HepG2 (cell line): ENCODE results near the gene CUEDC2. TPM values are rescaled to one million over a fixed set of nuclear protein-coding genes. Genes with fewer than 3 reads are reported as not detected.

Source experiments
- DR1 ChIP-seq: sonication (generic); formaldehyde crosslinking; IDR thresholded peaks from 2 replicates; pipeline ENCODE4 v1.8.0; 2021; ENCODE audit warnings: mild to moderate bottlenecking, missing genetic modification reagents, inconsistent platforms
- FOXC1 ChIP-seq: sonication (generic); formaldehyde crosslinking; IDR thresholded peaks from 2 replicates; pipeline ENCODE4 v1.8.0; 2022; ENCODE audit warnings: mild to moderate bottlenecking, missing genetic modification reagents, borderline replicate concordance
- HOXA3 ChIP-seq: sonication (generic); formaldehyde crosslinking; IDR thresholded peaks from 2 replicates; pipeline ENCODE4 v1.5.0; 2020; ENCODE audit warnings: missing genetic modification reagents
- KDM2A ChIP-seq: sonication (generic); formaldehyde crosslinking; IDR thresholded peaks from 2 replicates; pipeline ENCODE4 v1.4.0; 2020; ENCODE audit warnings: low read depth, missing genetic modification reagents, borderline replicate concordance
- KDM5B ChIP-seq: sonication (generic); formaldehyde crosslinking; IDR thresholded peaks from 2 replicates; pipeline ENCODE4 v1.4.0; 2020; ENCODE audit warnings: missing genetic modification reagents, mild to moderate bottlenecking, borderline replicate concordance
- PHF21A ChIP-seq: sonication (generic); formaldehyde crosslinking; IDR thresholded peaks from 2 replicates; pipeline ENCODE4 v1.5.0; 2020; ENCODE audit warnings: mild to moderate bottlenecking, missing genetic modification reagents
- SMAD3 ChIP-seq: sonication (generic); formaldehyde crosslinking; IDR thresholded peaks from 2 replicates; pipeline ENCODE4 v1.4.0; 2020; ENCODE audit warnings: missing genetic modification reagents
- ZNF224 ChIP-seq: sonication (generic); formaldehyde crosslinking; IDR thresholded peaks from 2 replicates; pipeline ENCODE4 v1.5.0; 2020; ENCODE audit warnings: mild to moderate bottlenecking, missing genetic modification reagents
- ZNF235 ChIP-seq: sonication (generic); formaldehyde crosslinking; IDR thresholded peaks from 2 replicates; pipeline ENCODE4 v1.8.1; 2023; ENCODE audit warnings: mild to moderate bottlenecking, missing genetic modification reagents, borderline replicate concordance
- ZNF431 ChIP-seq: sonication (generic); formaldehyde crosslinking; IDR thresholded peaks from 2 replicates; pipeline ENCODE4 v1.9.0; 2022; ENCODE audit warnings: missing genetic modification reagents, low read depth, mild to moderate bottlenecking, borderline replicate concordance
- ZNF7 ChIP-seq: IDR thresholded peaks from 2 replicates; pipeline ENCODE4 v1.6.1; 2016; ENCODE audit warnings: missing biosample characterization, missing genetic modification reagents
- ZSCAN31 ChIP-seq: sonication (generic); formaldehyde crosslinking; IDR thresholded peaks from 2 replicates; pipeline ENCODE4 v1.5.0; 2020; ENCODE audit warnings: low read depth, mild to moderate bottlenecking, missing genetic modification reagents
- polyA plus RNA-seq, 8 experiments: library from polyadenylated mRNA; depleted of rRNA in 3 of 8; stranded (reverse) in 7 of 8; unstranded in 1 of 8; fragments of >200 nt; fragmentation: Illumina TruSeq in 4 of 8; extraction: Trizol in 4 of 8; gene quantifications; 2 replicates each; pipeline versions ENCODE4 v1.2.1 to v1.2.3, GENCODE V29; 2011 to 2016; ENCODE audit warnings: low read depth in 4 of 8, missing spikeins in 1 of 8, mixed read lengths in 1 of 8; ENCODE audit not compliant: insufficient read depth in 1 of 8
- total RNA-seq, 5 experiments: library from RNA; depleted of rRNA; stranded (reverse); fragments of >200 nt; fragmentation: Illumina TruSeq; extraction: Trizol; gene quantifications; 2 replicates each; pipeline ENCODE4 v1.2.3, GENCODE V29; 2016; ENCODE audit warnings: low read depth in 1 of 5
- TF ChIP-seq, protein P1 (sequence below): sonication (generic); formaldehyde crosslinking; IDR thresholded peaks from 2 replicates; pipeline ENCODE4 v1.4.0; 2020; ENCODE audit warnings: mild to moderate bottlenecking, missing genetic modification reagents
- TF ChIP-seq, protein P2 (sequence below): sonication (generic); formaldehyde crosslinking; IDR thresholded peaks from 2 replicates; pipeline ENCODE4 v1.8.0; 2022; ENCODE audit warnings: low read depth, missing genetic modification reagents
- TF ChIP-seq, protein P3 (sequence below): sonication (generic); formaldehyde crosslinking; IDR thresholded peaks from 2 replicates; pipeline ENCODE4 v1.4.0; 2020; ENCODE audit warnings: missing genetic modification reagents
- TF ChIP-seq, protein P4 (sequence below): sonication (generic); formaldehyde crosslinking; IDR thresholded peaks from 2 replicates; pipeline ENCODE4 v1.4.0; 2020; ENCODE audit warnings: missing genetic modification reagents
- TF ChIP-seq, protein P5 (sequence below): sonication (generic); formaldehyde crosslinking; IDR thresholded peaks from 2 replicates; pipeline ENCODE4 v1.8.0; 2022; ENCODE audit warnings: missing genetic modification reagents, mild to moderate bottlenecking, inconsistent platforms, borderline replicate concordance
- TF ChIP-seq, protein P6 (sequence below): sonication (generic); formaldehyde crosslinking; conservative IDR thresholded peaks from 2 replicates; pipeline ENCODE4 v1.8.1; 2023; ENCODE audit warnings: missing genetic modification reagents

Gene CUEDC2
- total and polyA plus RNA-seq, 2 of the 13 experiments (the other 11 are each of a cell fraction or from before 2014, with no cell fraction given) = 13.1 to 18.4 TPM

DNA sequence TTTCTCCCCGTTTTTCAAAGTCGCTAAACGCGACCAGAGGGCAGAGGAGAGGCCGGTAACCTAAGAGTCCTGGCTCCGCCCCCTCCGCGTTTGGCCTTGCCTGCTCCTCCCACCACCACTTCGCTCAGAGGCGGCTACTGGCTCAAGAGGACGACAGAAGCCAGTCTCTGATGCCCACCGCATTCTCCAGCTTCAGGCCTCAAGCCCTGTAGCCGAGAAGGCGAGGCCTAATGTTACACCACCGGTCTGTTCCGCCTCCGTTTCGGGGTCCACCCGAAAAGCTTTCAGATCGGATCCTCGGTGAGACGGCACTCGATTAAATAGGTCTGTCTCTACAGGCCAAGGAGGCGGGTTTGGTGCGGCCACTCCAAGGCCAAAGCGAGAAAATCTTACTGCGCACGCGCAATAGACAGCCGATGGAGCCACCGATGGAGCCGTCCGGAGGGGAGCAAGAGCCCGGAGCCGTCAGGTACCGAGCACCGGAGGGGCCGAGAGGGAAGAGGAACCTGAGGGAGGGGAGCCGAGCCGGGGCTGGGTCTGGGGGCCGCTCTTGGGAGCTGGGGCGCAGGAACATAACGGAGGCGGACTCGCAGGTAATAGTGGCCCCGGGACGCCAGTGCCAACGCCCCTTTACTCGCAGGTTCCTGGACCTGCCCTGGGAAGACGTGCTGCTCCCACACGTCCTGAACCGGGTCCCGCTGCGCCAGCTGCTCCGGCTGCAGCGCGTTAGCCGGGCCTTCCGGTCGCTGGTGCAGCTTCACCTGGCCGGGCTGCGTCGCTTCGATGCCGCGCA lies 11.5 kb downstream of the CUEDC2 start, which contains the start of gene FBXL15 (continued):
- TF ChIP-seq, protein P1, sequence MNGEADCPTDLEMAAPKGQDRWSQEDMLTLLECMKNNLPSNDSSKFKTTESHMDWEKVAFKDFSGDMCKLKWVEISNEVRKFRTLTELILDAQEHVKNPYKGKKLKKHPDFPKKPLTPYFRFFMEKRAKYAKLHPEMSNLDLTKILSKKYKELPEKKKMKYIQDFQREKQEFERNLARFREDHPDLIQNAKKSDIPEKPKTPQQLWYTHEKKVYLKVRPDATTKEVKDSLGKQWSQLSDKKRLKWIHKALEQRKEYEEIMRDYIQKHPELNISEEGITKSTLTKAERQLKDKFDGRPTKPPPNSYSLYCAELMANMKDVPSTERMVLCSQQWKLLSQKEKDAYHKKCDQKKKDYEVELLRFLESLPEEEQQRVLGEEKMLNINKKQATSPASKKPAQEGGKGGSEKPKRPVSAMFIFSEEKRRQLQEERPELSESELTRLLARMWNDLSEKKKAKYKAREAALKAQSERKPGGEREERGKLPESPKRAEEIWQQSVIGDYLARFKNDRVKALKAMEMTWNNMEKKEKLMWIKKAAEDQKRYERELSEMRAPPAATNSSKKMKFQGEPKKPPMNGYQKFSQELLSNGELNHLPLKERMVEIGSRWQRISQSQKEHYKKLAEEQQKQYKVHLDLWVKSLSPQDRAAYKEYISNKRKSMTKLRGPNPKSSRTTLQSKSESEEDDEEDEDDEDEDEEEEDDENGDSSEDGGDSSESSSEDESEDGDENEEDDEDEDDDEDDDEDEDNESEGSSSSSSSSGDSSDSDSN (CRISPR knock-in tag) = peak; percentile 74
- TF ChIP-seq FOXC1 (CRISPR knock-in tag) (peak; percentile 21; the same call in 1 of the 2 replicates), KDM2A (peak; percentile 93), ZNF235 (CRISPR knock-in tag) (0 out of 2 replicates have a peak, but pooled peaks have one; percentile 63), DR1 (CRISPR knock-in tag) (peak; percentile 45), ZNF7 (CRISPR knock-in tag) (no peak), ZSCAN31 (peak; percentile 82), ZNF224 (no peak), SMAD3 (CRISPR knock-in tag) (peak; percentile 85), KDM5B (peak; percentile 38), HOXA3 (peak; percentile 89), PHF21A (CRISPR knock-in tag) (peak; percentile 79), ZNF431 (CRISPR knock-in tag) (0 out of 2 replicates have a peak, but pooled peaks have one; percentile 21)
- TF ChIP-seq, protein P2, sequence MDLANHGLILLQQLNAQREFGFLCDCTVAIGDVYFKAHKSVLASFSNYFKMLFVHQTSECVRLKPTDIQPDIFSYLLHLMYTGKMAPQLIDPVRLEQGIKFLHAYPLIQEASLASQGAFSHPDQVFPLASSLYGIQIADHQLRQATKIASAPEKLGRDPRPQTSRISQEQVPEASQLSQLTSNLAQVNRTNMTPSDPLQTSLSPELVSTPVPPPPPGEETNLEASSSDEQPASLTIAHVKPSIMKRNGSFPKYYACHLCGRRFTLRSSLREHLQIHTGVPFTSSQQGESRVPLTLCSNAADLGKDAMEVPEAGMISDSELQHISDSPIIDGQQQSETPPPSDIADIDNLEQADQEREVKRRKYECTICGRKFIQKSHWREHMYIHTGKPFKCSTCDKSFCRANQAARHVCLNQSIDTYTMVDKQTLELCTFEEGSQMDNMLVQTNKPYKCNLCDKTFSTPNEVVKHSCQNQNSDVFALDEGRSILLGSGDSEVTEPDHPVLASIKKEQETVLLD = peak; percentile 88
- TF ChIP-seq, protein P3, sequence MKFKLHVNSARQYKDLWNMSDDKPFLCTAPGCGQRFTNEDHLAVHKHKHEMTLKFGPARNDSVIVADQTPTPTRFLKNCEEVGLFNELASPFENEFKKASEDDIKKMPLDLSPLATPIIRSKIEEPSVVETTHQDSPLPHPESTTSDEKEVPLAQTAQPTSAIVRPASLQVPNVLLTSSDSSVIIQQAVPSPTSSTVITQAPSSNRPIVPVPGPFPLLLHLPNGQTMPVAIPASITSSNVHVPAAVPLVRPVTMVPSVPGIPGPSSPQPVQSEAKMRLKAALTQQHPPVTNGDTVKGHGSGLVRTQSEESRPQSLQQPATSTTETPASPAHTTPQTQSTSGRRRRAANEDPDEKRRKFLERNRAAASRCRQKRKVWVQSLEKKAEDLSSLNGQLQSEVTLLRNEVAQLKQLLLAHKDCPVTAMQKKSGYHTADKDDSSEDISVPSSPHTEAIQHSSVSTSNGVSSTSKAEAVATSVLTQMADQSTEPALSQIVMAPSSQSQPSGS = peak; percentile 85
- TF ChIP-seq, protein P4, sequence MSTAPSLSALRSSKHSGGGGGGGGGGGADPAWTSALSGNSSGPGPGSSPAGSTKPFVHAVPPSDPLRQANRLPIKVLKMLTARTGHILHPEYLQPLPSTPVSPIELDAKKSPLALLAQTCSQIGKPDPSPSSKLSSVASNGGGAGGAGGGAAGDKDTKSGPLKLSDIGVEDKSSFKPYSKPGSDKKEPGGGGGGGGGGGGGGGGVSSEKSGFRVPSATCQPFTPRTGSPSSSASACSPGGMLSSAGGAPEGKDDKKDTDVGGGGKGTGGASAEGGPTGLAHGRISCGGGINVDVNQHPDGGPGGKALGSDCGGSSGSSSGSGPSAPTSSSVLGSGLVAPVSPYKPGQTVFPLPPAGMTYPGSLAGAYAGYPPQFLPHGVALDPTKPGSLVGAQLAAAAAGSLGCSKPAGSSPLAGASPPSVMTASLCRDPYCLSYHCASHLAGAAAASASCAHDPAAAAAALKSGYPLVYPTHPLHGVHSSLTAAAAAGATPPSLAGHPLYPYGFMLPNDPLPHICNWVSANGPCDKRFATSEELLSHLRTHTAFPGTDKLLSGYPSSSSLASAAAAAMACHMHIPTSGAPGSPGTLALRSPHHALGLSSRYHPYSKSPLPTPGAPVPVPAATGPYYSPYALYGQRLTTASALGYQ (CRISPR knock-in tag) = peak; percentile 81
- TF ChIP-seq, protein P5, sequence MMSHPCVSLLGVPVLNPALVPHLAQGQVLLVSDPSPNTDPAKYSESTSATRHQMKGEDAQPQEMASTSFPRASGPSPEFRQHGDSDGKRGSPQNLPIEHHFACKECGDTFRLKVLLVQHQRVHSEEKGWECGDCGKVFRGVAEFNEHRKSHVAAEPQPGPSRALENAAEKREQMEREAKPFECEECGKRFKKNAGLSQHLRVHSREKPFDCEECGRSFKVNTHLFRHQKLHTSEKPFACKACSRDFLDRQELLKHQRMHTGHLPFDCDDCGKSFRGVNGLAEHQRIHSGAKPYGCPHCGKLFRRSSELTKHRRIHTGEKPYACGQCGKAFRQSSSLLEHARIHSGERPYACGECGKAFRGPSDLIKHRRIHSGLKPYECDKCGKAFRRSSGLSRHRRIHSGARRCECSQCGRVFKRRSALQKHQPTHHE = peak; percentile 34; the same call in 1 of the 2 replicates
- TF ChIP-seq, protein P6, sequence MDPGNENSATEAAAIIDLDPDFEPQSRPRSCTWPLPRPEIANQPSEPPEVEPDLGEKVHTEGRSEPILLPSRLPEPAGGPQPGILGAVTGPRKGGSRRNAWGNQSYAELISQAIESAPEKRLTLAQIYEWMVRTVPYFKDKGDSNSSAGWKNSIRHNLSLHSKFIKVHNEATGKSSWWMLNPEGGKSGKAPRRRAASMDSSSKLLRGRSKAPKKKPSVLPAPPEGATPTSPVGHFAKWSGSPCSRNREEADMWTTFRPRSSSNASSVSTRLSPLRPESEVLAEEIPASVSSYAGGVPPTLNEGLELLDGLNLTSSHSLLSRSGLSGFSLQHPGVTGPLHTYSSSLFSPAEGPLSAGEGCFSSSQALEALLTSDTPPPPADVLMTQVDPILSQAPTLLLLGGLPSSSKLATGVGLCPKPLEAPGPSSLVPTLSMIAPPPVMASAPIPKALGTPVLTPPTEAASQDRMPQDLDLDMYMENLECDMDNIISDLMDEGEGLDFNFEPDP (CRISPR knock-in tag) = 0 out of 2 replicates have a peak, but pooled peaks have one; percentile 9
